ENCODE measurements around the gene SYVN1. TPM values are rescaled to one million over a fixed set of nuclear protein-coding genes. Genes with fewer than 3 reads are reported as not detected.
A peak's percentile ranks its signal among the peaks of the same experiment; 100 is the strongest.

The SYVN1 gene
- total and polyA plus RNA-seq, 4 donors: 19.9 to 210 (median 56.6) TPM

DNA sequence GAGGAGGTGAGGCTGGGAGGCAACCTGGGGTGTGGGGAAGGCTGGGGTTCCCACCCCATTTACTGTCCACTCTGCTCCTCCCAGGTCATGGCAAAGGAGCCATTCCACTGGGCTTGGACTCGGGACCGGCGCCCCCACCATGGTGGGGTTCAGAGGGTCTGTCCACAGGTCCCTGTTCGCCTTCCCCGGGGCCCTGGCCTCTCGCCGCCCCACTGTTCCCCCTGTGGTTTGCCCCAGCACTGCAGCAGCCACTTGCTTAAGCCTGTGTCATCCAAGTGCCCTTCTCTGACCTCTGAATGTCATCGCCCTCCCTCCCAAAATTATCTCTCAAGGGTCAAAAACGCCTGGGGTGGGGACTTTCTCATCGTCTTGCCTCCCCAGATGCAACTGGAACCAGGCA lies 38.3 kb upstream of the SYVN1 start:
- DNase-seq (ENCODE audit: low spot score): no peak
- Histone ChIP-seq H3K4me1 (ENCODE audit: control insufficient read depth in 4 of 4, insufficient read depth in 4 of 4, low read length in 3 of 4) (no peaks in the 10 kb centered on the region), H3K4me3 (ENCODE audit: low read depth in 1 of 3, low read length in 3 of 3) (no peak overlapping the region), H3K27me3 (ENCODE audit: control insufficient read depth in 4 of 4, insufficient read depth in 4 of 4, low read length in 3 of 4) (no peaks in the 10 kb centered on the region), H3K36me3 (ENCODE audit: control insufficient read depth in 4 of 4, insufficient read depth in 3 of 4, low read depth in 1 of 4, low read length in 3 of 4) (no peaks in the 10 kb centered on the region), H3K9me3 (ENCODE audit: control insufficient read depth in 4 of 4, low read length in 3 of 4) (no peaks in the 10 kb centered on the region), H3K9ac (ENCODE audit: low read depth in 1 of 2, low read length in 2 of 2) (no peak overlapping the region), H3K27ac (ENCODE audit: low read depth in 1 of 2, low read length in 2 of 2) (no peak overlapping the region)
- 84% methylated on average over 10 of the region's 10 CpGs for WGBS
- TF ChIP-seq SP1 (IDR thresholded peaks at IDR 0.05): no peak
- no peak for TF ChIP-seq NR2F2 (IDR thresholded peaks at IDR 0.05)
- TF ChIP-seq, protein P1, sequence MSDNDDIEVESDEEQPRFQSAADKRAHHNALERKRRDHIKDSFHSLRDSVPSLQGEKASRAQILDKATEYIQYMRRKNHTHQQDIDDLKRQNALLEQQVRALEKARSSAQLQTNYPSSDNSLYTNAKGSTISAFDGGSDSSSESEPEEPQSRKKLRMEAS (IDR thresholded peaks at IDR 0.05): no peak
- TF ChIP-seq FOXA1 (IDR thresholded peaks at IDR 0.05): no peak
- TF ChIP-seq RXRA (IDR thresholded peaks at IDR 0.05): no peak
- no peak for TF ChIP-seq HNF4G (IDR thresholded peaks at IDR 0.05)
- TF ChIP-seq, protein P2, sequence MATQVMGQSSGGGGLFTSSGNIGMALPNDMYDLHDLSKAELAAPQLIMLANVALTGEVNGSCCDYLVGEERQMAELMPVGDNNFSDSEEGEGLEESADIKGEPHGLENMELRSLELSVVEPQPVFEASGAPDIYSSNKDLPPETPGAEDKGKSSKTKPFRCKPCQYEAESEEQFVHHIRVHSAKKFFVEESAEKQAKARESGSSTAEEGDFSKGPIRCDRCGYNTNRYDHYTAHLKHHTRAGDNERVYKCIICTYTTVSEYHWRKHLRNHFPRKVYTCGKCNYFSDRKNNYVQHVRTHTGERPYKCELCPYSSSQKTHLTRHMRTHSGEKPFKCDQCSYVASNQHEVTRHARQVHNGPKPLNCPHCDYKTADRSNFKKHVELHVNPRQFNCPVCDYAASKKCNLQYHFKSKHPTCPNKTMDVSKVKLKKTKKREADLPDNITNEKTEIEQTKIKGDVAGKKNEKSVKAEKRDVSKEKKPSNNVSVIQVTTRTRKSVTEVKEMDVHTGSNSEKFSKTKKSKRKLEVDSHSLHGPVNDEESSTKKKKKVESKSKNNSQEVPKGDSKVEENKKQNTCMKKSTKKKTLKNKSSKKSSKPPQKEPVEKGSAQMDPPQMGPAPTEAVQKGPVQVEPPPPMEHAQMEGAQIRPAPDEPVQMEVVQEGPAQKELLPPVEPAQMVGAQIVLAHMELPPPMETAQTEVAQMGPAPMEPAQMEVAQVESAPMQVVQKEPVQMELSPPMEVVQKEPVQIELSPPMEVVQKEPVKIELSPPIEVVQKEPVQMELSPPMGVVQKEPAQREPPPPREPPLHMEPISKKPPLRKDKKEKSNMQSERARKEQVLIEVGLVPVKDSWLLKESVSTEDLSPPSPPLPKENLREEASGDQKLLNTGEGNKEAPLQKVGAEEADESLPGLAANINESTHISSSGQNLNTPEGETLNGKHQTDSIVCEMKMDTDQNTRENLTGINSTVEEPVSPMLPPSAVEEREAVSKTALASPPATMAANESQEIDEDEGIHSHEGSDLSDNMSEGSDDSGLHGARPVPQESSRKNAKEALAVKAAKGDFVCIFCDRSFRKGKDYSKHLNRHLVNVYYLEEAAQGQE (IDR thresholded peaks at IDR 0.05): no peak
- no peak for TF ChIP-seq YY1 (IDR thresholded peaks at IDR 0.05)
- TF ChIP-seq FOXA2 (IDR thresholded peaks at IDR 0.05): no peak
- TF ChIP-seq, protein P3, sequence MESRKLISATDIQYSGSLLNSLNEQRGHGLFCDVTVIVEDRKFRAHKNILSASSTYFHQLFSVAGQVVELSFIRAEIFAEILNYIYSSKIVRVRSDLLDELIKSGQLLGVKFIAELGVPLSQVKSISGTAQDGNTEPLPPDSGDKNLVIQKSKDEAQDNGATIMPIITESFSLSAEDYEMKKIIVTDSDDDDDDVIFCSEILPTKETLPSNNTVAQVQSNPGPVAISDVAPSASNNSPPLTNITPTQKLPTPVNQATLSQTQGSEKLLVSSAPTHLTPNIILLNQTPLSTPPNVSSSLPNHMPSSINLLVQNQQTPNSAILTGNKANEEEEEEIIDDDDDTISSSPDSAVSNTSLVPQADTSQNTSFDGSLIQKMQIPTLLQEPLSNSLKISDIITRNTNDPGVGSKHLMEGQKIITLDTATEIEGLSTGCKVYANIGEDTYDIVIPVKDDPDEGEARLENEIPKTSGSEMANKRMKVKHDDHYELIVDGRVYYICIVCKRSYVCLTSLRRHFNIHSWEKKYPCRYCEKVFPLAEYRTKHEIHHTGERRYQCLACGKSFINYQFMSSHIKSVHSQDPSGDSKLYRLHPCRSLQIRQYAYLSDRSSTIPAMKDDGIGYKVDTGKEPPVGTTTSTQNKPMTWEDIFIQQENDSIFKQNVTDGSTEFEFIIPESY (IDR thresholded peaks at IDR 0.05): no peak
- TF ChIP-seq, protein P4, sequence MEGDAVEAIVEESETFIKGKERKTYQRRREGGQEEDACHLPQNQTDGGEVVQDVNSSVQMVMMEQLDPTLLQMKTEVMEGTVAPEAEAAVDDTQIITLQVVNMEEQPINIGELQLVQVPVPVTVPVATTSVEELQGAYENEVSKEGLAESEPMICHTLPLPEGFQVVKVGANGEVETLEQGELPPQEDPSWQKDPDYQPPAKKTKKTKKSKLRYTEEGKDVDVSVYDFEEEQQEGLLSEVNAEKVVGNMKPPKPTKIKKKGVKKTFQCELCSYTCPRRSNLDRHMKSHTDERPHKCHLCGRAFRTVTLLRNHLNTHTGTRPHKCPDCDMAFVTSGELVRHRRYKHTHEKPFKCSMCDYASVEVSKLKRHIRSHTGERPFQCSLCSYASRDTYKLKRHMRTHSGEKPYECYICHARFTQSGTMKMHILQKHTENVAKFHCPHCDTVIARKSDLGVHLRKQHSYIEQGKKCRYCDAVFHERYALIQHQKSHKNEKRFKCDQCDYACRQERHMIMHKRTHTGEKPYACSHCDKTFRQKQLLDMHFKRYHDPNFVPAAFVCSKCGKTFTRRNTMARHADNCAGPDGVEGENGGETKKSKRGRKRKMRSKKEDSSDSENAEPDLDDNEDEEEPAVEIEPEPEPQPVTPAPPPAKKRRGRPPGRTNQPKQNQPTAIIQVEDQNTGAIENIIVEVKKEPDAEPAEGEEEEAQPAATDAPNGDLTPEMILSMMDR (IDR thresholded peaks at IDR 0.05; ENCODE audit: low read depth, low read length, missing input control): no peak
- no peak for TF ChIP-seq RAD21 (IDR thresholded peaks at IDR 0.05)
- no peak for TF ChIP-seq EGR1 (IDR thresholded peaks at IDR 0.05; ENCODE audit: low read depth in 2 of 2)
- TF ChIP-seq, protein P5, sequence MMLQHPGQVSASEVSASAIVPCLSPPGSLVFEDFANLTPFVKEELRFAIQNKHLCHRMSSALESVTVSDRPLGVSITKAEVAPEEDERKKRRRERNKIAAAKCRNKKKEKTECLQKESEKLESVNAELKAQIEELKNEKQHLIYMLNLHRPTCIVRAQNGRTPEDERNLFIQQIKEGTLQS (IDR thresholded peaks at IDR 0.05): no peak

DNA sequence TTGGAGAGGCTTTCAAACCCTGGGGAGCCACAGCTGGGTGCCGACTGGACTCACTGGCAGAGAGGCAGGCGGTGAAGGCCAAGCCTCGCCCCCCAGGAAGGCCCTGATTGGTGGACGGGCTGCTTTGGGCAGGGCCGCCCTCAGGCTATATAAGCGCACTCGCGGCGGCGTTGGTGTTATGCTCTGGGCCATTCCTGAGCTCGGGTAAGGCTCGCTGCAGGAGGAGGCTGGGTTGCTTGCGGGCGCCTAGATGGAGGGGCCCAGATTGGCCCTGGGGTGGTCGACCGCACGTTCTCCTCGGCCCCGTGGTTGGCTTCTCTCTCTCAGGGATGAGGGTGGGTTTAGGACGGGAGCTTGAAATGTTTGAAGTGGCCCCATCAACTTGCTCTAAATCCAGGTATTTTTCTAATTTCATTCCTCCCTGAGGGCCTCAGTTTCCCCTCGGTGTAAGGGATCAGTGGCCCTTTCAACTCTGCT lies 35.8 kb upstream of the SYVN1 start, which contains the start of gene SPDYC:
SPDYC (plus strand) TSS at position 176 of the 477 bp plus-strand sequence. CDS start 1,125 bp downstream, outside the sequence.
- no peaks in the 10 kb centered on the region for H3K9me3 ChIP-seq (ENCODE audit: control insufficient read depth in 4 of 4, low read length in 3 of 4)
- TF ChIP-seq, protein P1 (IDR thresholded peaks at IDR 0.05): no peak
- TF ChIP-seq FOXA2 (IDR thresholded peaks at IDR 0.05) (no peak), HNF4A (conservative IDR thresholded peaks at IDR 0.05) (no peak), EGR1 (IDR thresholded peaks at IDR 0.05; ENCODE audit: low read depth in 2 of 2) (no peak), HNF4G (IDR thresholded peaks at IDR 0.05) (no peak), RAD21 (IDR thresholded peaks at IDR 0.05) (no peak)
- TF ChIP-seq, protein P3 (IDR thresholded peaks at IDR 0.05): no peak
- H3K4me1 ChIP-seq (ENCODE audit: control insufficient read depth in 4 of 4, insufficient read depth in 4 of 4, low read length in 3 of 4): peaks cover 0 to 9% (median 7%) of the 10 kb centered on the region in 4 donors
- no peak within 1 kb of the TSS for H3K4me3 ChIP-seq (ENCODE audit: low read depth in 1 of 3, low read length in 3 of 3)
- H3K27ac ChIP-seq (ENCODE audit: low read depth in 1 of 2, low read length in 2 of 2): peak within 1 kb of the TSS; percentile 43 to 54
- no peaks in the 10 kb centered on the region for H3K36me3 ChIP-seq (ENCODE audit: control insufficient read depth in 4 of 4, insufficient read depth in 3 of 4, low read depth in 1 of 4, low read length in 3 of 4)
- H3K9ac ChIP-seq (ENCODE audit: low read depth in 1 of 2, low read length in 2 of 2): no peak within 1 kb of the TSS
- no peak for DNase-seq (ENCODE audit: low spot score)
- no peaks in the 10 kb centered on the region for H3K27me3 ChIP-seq (ENCODE audit: control insufficient read depth in 4 of 4, insufficient read depth in 4 of 4, low read length in 3 of 4)
- WGBS: 96% methylated on average over 21 of the region's 21 CpGs

Data from liver (tissue), 9 donors.